ENCODE results near the gene MRO.
"Not testable (repeated sequence)": the region's sequence is repeated elsewhere in the genome, so short reads cannot be mapped to it uniquely, and the experiment has no call there.

Gene MRO

DNA sequence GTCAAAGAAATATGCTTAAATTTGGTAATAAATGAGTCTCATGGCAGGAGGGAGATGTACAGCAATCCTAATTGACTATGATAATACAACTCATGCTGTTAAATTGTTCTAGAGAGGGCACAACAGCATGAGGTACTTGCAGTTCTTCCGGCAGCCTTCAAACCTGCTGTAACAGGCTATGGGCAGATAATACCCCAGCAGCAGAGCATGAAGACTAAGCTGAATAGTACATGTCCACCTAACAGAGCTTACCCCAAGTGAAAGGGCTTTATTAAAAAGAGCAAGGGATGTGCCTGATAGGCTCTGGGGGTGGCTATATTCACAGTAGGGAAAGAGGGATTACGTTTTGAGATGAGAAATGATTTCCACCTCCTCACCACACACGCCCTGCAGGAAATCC is 28.9 kb downstream of the MRO start:
- no peak for DNase-seq

DNA sequence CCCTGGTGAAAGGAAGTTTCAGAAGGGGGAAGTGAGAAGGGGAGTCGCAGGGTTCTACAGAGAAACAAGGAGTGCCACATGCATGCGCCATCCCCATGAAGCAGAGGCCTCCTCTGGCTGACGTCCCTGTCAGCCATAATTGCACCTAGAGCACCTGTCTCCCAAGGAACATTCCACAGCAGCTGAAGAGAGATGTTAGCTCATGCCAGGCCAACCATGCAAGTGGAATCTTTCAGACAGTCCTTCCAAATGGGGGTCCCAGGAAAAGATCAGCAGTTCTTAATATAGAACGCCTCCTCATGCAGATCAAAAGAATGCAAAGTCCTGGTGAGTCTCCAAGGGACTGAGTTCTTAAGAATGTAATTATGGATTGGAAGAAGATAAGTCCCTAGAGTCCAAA is 29.6 kb downstream of the MRO start:
- no peak for DNase-seq

DNA sequence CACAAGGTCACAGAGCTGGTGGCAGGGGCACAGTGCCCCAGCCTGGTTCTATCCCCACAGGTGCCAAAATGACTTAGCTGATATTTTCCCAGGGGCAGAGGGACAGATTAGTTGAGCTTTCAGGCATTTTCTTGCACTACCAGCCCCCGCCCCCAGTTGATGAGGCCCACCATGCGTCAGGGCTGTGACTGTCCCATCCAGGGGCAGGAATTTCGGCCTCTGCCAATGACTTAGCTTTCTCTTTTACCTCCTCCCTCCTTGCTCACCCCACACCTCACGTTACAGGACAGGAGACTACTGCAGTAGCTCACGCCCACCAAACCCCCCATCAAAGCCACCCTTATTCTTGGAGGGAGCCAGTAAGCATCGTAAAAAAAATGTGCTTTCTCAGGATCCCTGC is 31.5 kb downstream of the MRO start:
- no peak for DNase-seq

DNA sequence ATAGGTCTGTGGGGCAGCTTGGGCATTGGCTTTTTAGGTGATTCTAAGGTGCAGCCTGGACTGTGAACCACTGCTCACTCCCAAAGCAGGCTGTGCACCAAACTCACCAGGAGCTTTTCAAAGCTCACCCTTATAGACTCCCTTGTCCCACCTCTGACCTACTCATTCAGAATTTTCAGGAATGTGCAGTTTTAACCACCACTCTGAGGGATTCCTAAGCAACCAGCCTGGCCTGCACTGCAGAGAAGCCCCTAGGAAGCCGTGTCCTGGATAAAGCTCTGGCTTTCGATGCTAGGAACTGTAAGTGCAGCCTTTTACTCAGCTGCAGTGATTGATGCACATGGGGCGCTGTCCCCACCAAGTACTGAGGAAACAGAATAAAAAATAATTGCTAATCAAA is 33.0 kb downstream of the MRO start:
- no peak for DNase-seq

DNA sequence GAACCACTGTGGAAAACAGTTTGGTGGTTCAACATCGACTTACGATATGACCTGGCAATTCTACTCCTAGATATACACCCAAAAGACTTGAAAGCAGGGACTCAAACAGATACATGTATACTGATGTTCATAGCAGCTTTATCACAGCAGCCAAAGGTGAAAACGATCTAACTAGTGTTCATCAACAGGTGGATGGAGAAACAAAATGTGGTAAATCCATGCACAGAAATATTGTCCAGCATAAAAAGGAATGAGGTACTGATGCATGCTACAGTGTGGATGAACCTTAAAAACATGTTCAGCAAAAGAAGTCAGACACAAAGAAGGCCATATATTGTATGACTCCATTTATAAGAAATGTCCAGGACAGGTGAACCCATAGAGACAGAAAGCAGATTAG is 36.3 kb downstream of the MRO start:
- DNase-seq, result no peak

DNA sequence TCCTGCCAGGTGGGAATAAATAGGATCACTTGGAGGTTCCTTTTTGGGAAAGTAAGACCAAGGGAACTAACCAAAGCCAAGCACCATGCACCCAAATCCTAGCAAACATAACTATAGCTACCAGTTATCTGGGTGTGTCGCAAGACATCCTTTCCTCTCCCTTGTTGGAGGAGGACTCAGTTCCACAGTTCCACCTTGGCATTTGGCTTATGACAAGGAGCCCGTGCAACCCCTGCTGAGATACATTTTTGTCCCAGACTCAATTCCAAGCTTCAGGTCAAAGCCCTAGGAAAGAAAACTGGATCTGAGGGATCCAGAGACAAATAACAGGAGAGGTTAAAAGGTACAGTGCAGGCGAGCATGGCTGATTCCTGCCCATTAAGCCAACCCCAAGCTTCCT is 40.8 kb downstream of the MRO start:
- DNase-seq, result not testable (repeated sequence)

DNA sequence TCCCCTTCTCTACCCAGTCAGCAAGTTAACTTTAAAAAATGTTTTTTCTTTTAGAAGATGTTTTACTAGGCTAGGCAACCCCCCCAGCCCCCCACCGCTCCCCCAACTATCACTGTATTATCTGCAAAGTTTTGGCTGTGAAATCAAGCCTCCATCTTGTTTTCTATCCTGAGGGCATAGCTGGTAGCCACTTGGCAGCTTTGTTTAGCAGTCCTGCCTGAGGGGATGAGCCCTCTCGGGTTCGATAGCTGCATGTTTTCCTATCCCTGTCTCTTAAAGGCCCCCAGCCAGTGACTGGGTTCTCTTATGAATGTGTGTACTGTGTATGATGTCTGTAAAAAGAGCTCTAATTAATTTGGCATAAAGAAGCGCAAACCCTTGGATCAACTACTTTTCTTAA is 43.4 kb downstream of the MRO start:
- no peak for DNase-seq

DNA sequence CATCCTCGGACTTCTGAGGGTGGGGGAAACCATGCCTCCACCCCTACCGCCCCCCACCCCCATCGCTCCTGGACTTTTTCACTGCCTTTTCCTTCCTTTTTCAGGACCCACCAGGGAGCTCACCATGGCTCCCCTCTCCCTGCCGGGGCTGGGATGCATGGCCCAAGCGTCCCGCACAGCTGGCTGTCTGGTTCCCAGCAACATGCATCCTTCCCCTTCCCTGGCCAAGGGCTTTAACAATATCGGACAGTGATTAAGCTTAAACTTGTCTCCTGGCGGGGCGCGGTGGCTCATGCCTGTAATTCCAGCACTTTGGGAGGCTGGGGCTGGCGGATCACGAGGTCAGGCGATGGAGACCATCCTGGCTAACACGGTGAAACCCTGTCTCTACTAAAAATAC is 44.1 kb downstream of the MRO start:
- DNase-seq, result no peak

DNA sequence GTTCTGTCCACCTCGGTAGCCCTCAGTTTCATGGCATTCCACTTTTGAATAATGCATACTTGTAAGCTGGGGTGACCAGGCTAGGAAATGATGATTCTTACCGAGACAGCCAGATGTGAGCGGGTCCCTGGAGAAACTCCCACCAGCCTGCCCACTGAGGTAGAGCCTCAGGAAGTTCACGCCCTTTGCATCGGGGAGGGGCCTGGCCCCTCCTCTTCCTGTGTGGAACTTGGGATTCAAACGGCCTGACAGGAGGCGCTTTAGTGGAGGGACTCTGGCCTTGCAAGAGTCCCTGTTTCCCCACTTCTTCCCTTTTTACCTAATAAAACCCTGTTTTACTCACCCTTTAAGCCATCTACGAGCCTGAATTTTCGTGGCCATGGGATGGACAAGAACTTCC is 44.6 kb downstream of the MRO start:
- no peak for DNase-seq

DNA sequence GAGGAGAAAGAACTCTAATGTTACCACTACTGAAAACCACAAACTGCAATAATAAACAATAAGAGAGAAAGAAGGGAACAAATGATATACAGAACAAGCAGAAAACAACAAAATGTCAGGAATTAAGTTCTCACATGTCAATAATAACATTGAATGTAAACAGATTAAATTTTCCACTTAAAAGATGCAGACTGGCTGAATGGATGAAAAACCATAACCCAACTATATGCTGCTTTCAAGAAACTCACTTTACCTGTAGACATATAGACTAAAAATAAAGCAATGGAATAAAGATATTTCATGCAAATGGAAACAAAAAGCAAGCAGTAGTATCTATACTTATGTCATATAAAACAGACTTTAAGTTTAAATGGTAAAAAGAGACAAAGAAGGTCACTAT is 50.4 kb downstream of the MRO start:
- no peak for DNase-seq

DNA sequence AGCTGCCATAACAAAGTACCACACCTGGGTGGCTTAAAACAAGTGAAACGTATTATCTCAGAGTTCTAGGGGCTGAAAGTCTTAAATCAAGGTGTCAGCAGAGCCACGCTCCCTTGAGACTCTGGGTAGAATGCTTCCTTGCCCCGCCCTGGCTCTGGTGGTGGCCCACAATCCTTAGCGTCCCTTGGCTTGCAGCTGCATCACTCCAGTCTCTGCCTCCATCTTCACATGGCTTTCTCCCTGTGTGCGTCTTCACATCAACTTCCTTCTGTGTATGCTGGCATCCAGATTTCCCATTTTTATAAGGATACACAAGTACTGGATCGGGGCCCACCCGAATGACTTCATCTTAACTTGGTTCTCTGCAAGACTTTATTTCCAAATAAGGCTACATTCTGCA is 62.5 kb downstream of the MRO start:
- no peak for DNase-seq

DNA sequence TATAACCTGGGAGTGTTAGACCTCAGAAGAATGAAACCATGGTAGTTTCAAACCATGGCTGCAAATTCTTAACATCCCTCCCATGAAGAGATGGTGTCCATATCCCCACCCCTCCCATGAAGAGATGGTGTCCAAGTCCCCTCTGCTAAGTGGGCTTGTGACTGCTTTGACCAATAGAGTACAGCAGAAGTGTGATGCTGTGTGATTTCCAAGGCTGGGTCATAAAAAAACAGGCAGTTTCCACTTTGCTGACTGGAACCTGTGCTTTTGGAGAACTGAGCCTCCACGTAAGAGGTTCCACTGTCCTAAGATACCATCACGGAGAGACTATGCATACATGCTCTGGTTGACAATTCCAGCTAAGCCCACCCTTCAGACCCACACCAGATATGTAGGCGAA is 65.5 kb downstream of the MRO start:
- no peak for DNase-seq

DNA sequence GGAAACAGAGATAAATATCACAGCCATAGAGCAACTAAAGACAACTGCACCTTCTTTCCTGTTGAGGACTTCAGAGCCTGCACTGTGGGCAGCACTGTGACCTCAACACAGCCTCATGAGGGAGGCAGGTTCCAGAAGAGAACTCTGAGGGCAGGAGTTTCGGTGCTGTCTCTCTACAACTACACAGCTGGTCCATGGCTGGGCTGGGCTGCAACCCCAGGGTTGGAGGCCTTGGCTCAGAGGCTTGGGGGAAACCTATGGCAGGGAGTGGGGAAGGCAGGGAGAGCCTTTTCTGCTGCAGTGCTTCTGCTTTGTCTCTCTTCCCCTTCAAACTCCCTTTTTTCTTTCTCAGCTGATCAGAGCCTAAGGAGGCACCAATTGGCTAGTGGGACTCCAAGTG is 66.5 kb downstream of the MRO start:
- no peak for DNase-seq

DNA sequence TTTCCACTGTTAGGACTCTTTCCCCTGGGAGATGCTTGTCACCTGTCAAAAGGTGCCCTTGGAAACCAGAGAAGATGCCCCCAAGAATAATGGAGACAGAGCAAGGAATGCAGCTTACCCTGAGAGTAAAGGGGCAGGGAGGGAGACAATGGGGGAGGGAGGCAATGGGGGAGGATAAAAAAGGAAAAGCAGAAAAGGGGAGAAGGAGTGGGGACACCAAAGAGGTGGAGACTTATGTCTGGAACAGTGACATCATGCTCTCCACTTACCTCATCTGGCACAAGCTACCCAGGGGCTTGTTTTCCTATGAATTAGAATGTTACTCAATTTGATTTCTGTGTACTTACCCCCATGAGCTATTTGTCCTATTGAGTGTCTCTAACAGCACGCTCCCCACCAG is 67.9 kb downstream of the MRO start:
- DNase-seq, result no peak

DNA sequence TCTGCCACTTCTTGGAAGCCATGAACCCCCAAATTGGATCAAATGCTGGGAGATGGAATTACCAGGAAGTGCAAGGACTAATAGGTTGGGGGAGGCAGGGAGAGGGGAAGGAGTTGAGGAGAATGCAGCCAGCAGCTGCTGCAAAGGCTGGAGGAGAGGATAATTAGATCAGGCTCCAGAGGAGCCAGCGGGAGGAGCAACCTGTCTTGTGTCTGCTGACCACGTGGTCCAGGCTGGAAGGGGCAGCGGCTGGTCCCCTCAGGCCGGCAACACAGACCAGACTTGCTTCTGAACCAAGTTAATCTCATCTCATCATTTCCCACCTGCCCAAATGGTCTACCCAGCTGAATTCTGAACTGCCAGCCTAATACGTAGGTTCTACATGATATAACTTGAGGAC is 68.3 kb downstream of the MRO start:
- no peak for DNase-seq

DNA sequence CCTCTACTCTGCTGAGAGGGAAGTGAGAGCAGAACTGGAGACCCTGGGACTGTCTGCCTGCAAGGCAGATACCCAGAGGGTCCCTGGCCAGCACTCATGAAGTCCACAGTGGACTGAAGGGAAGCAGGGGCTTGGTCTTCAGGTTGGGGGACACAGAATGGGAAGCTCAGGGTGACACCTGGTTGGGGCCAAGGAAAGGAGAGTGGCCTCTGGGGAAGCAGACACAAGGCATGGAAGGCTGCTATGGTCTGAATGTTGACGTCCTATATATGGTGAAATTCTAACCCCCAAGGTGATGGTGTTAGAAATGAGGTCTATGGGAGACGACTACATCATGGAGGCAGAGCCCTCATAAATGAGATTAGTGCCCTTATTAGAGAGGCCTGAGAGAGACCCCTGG is 69.3 kb downstream of the MRO start:
- DNase-seq, result no peak

DNA sequence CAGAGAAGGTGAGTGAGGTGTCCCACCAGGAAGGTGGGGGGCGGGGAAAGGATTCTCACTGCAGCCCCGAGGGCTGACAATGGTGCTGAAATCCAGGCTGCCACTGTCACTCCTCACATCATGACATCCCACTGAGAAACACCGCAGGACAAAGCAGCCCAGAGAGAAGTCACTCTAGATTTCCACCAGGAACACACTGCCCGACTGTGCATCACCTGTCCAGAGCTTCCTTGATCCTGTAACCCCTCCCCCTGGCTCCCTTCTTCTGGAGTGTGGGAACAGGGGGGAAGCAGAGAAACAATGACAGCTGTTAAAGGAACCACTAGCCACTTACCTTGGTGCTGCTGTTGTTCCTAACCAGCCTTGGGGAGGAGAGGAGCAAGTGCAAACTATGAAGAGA is 69.9 kb downstream of the MRO start:
- DNase-seq, result no peak

DNA sequence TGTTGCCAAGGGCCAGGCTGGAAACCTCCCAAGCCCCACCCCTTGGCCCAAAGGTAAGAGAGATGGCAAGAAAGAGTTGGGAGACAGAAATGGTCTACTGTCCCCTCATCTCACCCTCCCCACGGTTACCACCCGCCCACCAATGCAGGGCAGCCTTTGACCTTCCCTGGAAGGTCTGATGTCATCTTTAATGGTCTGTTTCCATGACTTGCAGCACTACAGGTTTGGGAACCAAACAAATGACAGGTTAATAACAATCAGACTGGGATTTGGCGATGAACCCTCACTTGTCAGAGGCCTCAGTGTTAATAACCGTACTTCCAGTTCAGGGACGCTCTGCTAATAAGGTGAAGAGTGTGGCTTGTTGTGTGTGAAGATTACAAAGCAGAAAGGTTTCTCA is 70.4 kb downstream of the MRO start:
- DNase-seq, result no peak

DNA sequence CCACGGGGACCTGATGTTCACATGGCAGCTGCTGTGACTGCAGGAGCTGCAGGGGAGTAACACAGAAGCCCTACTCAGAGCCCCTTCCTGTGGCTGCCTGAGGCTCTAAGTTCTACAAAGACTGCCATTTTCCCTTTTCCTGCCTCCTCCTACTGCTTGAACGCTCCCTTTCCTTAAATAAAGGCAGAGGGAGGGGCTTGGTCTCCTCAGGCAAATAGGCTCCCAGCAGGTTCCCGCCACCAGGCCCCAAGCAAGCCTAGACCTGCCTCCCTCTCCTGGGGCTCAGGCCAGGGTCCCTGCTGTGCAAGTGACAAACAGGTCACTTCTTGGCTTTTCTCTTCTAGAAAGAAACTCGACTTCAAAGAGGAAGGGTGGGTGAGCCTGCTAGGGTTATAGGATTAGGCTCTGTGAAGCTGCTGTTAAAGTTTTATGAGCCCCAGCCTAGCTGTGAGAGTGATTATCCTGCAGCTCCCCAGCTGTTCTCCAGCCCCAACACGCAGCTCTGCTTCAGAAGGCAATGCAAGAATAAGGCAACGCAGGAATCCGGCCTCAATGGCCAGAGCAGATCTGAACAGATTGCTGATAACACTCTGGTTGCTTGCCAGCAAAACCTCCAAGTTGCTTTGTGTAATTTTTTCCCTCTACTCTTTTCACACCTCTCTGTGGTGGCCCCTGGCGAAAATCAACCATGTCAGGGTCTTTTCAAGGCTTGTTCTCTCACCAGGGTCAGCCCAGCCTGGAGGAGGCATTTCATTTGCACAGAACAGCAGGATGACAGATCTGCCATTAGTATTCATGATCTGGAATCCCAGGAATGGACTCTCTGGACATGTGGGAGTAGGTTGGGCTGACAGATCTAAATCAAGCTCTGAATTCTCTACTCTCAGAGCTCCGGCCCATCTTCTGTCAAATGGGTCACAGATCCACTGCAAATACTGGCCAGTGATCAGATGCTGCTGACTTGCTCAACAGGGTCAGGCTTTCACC is 71.3 kb downstream of the MRO start:
- no peak for DNase-seq

DNA sequence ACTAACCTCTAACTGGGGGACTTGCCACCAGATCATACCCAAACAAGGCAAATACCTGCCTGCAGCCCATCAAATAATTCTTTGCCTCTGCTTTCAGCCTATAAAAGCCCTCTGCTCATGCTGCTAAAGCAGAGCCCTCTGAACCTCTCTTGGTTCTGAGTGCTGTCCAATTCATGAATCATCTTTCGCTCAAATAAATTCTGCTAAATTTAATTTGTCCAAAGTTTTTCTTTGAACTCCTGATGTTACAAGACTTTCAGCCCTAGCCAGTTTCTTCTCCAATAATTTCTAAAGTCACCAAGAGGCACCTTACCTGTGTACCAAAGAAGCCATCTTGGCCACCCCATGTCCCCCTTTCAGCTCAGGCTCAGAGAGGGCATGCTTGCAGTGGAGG is 72.0 kb downstream of the MRO start:
- no peak for DNase-seq

DNA sequence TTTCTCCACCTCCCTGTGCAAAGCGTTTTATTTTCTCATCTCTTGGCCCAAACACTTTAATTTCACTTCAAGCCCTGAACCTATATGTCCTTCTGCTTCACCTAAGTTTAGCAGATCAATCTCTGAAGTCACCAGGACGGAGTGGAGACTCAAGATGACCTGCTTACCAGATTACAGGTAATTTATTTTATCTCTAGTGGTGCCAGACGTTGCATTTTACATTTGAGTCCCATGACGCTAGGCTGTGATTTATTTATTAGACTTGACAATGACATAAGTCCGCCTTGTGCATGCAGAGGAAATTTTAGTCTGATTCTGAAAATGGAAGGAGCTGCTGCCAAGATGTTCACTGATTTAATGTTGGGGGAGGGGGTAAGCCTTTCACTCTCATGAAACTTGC is 73.9 kb downstream of the MRO start:
- DNase-seq, result no peak

Data from T1000 (cell line).